ENCODE measurements around the gene RGS4. TPM values are rescaled to one million over a fixed set of nuclear protein-coding genes. Genes with fewer than 3 reads are reported as not detected.

RGS4 gene
- total RNA-seq, 4 donors from 2014 or later: 0.47 to 1.1 TPM; not detected in 2

GRCh38 chr1:163104385-163105099 lies 35.4 kb downstream of the RGS4 start:
- H3K4me1 ChIP-seq: no peaks in the 10 kb centered on the region
- H3K4me3 ChIP-seq: no peak overlapping the region
- no peaks in the 10 kb centered on the region for H3K27me3 ChIP-seq
- H3K36me3 ChIP-seq: no peaks in the 10 kb centered on the region
- DNase-seq: no peak
- no peak overlapping the region for H3K27ac ChIP-seq
- no peaks in the 10 kb centered on the region for H3K9me3 ChIP-seq
- TF ChIP-seq, protein P1, sequence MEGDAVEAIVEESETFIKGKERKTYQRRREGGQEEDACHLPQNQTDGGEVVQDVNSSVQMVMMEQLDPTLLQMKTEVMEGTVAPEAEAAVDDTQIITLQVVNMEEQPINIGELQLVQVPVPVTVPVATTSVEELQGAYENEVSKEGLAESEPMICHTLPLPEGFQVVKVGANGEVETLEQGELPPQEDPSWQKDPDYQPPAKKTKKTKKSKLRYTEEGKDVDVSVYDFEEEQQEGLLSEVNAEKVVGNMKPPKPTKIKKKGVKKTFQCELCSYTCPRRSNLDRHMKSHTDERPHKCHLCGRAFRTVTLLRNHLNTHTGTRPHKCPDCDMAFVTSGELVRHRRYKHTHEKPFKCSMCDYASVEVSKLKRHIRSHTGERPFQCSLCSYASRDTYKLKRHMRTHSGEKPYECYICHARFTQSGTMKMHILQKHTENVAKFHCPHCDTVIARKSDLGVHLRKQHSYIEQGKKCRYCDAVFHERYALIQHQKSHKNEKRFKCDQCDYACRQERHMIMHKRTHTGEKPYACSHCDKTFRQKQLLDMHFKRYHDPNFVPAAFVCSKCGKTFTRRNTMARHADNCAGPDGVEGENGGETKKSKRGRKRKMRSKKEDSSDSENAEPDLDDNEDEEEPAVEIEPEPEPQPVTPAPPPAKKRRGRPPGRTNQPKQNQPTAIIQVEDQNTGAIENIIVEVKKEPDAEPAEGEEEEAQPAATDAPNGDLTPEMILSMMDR (IDR thresholded peaks at IDR 0.05): no peak
- TF ChIP-seq POLR2A (IDR thresholded peaks at IDR 0.05): no peak

GRCh38 chr1:163106364-163106987 lies 37.3 kb downstream of the RGS4 start:
- H3K36me3 ChIP-seq: no peaks in the 10 kb centered on the region
- no peaks in the 10 kb centered on the region for H3K27me3 ChIP-seq
- TF ChIP-seq, protein P1 (IDR thresholded peaks at IDR 0.05): no peak
- no peak for TF ChIP-seq POLR2A (IDR thresholded peaks at IDR 0.05)
- no peaks in the 10 kb centered on the region for H3K9me3 ChIP-seq
- H3K4me1 ChIP-seq: no peaks in the 10 kb centered on the region
- no peak overlapping the region for H3K4me3 ChIP-seq
- H3K27ac ChIP-seq: no peak overlapping the region
- DNase-seq: no peak

DNA sequence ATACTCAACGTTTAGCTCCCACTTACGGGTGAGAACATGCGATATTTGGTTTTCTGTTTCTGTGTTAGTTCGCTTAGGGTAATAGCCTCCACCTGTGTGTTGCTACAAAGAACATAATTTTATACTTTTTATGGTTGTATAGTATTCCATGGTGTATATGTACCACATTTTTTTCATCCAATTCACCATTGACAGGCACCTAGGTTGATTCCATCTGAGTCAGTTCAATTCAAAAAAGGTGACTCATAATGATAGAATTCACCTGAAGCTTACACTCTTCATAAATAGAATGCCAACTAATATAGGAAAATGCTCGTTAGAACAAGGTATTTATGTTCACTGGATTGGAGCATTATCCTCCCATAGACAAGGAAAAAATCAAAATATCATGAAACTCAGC lies 38.5 kb downstream of the RGS4 start:
- no peak for DNase-seq
- Histone ChIP-seq H3K36me3 (no peaks in the 10 kb centered on the region), H3K4me1 (no peaks in the 10 kb centered on the region), H3K27ac (no peak overlapping the region), H3K27me3 (no peaks in the 10 kb centered on the region), H3K9me3 (no peaks in the 10 kb centered on the region), H3K4me3 (no peak overlapping the region)
- TF ChIP-seq, protein P1 (IDR thresholded peaks at IDR 0.05): no peak
- TF ChIP-seq POLR2A (IDR thresholded peaks at IDR 0.05): no peak

DNA sequence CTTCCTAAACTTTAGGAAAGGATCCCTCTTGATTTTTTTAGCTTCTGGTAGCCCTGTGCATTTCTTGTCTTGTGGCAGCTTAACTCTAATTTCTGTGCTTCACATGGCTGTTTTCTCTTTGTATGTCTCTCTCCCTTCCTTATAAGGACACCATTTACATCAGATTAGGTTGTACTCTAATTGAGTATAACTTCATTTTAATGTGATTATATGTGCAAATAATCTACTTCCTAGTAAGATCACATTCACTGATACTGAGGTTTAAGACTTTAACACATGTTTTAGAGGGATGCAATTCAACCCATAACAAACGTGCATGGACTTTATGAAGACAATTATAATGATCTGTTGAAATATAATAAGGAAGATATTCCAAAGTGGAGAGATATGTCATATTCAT lies 46.7 kb downstream of the RGS4 start:
- TF ChIP-seq, protein P1 (IDR thresholded peaks at IDR 0.05): no peak
- TF ChIP-seq POLR2A (IDR thresholded peaks at IDR 0.05): no peak
- no peaks in the 10 kb centered on the region for H3K9me3 ChIP-seq
- H3K4me1 ChIP-seq: no peaks in the 10 kb centered on the region
- no peaks in the 10 kb centered on the region for H3K36me3 ChIP-seq
- no peak overlapping the region for H3K4me3 ChIP-seq
- no peak for DNase-seq
- H3K27ac ChIP-seq: no peak overlapping the region
- H3K27me3 ChIP-seq: no peaks in the 10 kb centered on the region

DNA sequence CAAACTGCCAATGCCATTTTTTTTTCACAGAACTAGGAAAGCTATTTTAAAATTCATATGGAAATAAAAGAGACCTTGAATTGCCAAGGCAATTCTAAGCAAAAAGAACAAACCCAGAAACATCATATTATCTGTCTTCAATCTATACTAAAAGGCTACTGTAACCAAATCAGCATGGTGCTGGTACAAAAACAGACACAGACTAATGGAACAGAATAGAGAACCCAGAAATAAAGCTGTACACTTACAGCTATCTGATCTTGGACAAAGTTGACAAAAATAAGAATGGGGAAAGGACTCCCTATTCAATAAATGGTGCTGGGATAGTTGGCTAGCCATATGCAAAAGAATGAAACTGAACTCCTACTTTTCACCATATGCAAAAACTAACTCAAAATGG lies 50.5 kb downstream of the RGS4 start:
- Histone ChIP-seq H3K27ac (no peak overlapping the region), H3K36me3 (no peaks in the 10 kb centered on the region), H3K4me3 (no peak overlapping the region), H3K27me3 (no peaks in the 10 kb centered on the region), H3K9me3 (no peaks in the 10 kb centered on the region), H3K4me1 (no peaks in the 10 kb centered on the region)
- TF ChIP-seq POLR2A (IDR thresholded peaks at IDR 0.05): no peak
- TF ChIP-seq, protein P1 (IDR thresholded peaks at IDR 0.05): no peak
- DNase-seq: no peak

Data from Peyer's patch (tissue), 4 donors.